ENCODE results near the gene GDPGP1.

GDPGP1 gene

GRCh38 chr15:90200534-90201129 lies 33.4 kb upstream of the GDPGP1 start:
- DNase-seq (ENCODE audit: low spot score): no peak
- H3K27ac Mint-ChIP-seq: peak overlapping the region; percentile 70
- peak overlapping the region; percentile 86 for H3K4me3 Mint-ChIP-seq
- no peaks in the 10 kb centered on the region for H3K9me3 Mint-ChIP-seq
- H3K36me3 Mint-ChIP-seq (ENCODE audit: low read depth): peaks cover 2% of the 10 kb centered on the region
- peaks cover 6% of the 10 kb centered on the region for H3K27me3 Mint-ChIP-seq (ENCODE audit: low read depth)
- H3K4me1 Mint-ChIP-seq (ENCODE audit: low read depth): peaks cover 19% of the 10 kb centered on the region

GRCh38 chr15:90201130-90201943 lies 32.7 kb upstream of the GDPGP1 start, which contains the start of gene SEMA4B:
TSS of gene SEMA4B (plus strand) at chr15:90201330. CDS start at chr15:90201579, 249 bp downstream.
- Mint-ChIP-seq H3K4me3 (peak within 1 kb of the TSS; percentile 86), H3K27me3 (ENCODE audit: low read depth) (peaks cover 6% of the 10 kb centered on the region), H3K9me3 (no peaks in the 10 kb centered on the region), H3K4me1 (ENCODE audit: low read depth) (peaks cover 19% of the 10 kb centered on the region), H3K27ac (peak within 1 kb of the TSS; percentile 70), H3K36me3 (ENCODE audit: low read depth) (peaks cover 2% of the 10 kb centered on the region)
- peak; percentile 73 for DNase-seq (ENCODE audit: low spot score)

GRCh38 chr15:90201944-90202375 lies 32.0 kb upstream of the GDPGP1 start:
- Mint-ChIP-seq H3K36me3 (ENCODE audit: low read depth) (peaks cover 2% of the 10 kb centered on the region), H3K27me3 (ENCODE audit: low read depth) (peaks cover 6% of the 10 kb centered on the region), H3K27ac (peak overlapping the region; percentile 36), H3K4me3 (peak overlapping the region; percentile 83), H3K9me3 (no peaks in the 10 kb centered on the region), H3K4me1 (ENCODE audit: low read depth) (peaks cover 17% of the 10 kb centered on the region)
- no peak for DNase-seq (ENCODE audit: low spot score)

GRCh38 chr15:90202929-90203328 lies 31.1 kb upstream of the GDPGP1 start:
- Mint-ChIP-seq H3K4me3 (peak overlapping the region; percentile 83), H3K4me1 (ENCODE audit: low read depth) (peaks cover 17% of the 10 kb centered on the region), H3K27ac (no peak overlapping the region), H3K9me3 (no peaks in the 10 kb centered on the region), H3K36me3 (ENCODE audit: low read depth) (peaks cover 2% of the 10 kb centered on the region), H3K27me3 (ENCODE audit: low read depth) (peaks cover 6% of the 10 kb centered on the region)
- DNase-seq (ENCODE audit: low spot score): no peak

- no peak for DNase-seq (ENCODE audit: low spot score)
- Mint-ChIP-seq H3K4me1 (ENCODE audit: low read depth) (peaks cover 13% of the 10 kb centered on the region), H3K9me3 (no peaks in the 10 kb centered on the region), H3K27ac (no peak overlapping the region), H3K36me3 (ENCODE audit: low read depth) (peaks cover 2% of the 10 kb centered on the region), H3K4me3 (no peak overlapping the region), H3K27me3 (ENCODE audit: low read depth) (peaks cover 6% of the 10 kb centered on the region)
Observed at GRCh38 chr15:90203473-90203872, 30.5 kb upstream of the GDPGP1 start.

- no peaks in the 10 kb centered on the region for H3K9me3 Mint-ChIP-seq
- H3K4me1 Mint-ChIP-seq (ENCODE audit: low read depth): peaks cover 13% of the 10 kb centered on the region
- no peak for DNase-seq (ENCODE audit: low spot score)
- peaks cover 6% of the 10 kb centered on the region for H3K27me3 Mint-ChIP-seq (ENCODE audit: low read depth)
- no peak overlapping the region for H3K4me3 Mint-ChIP-seq
- H3K27ac Mint-ChIP-seq: no peak overlapping the region
- peaks cover 3% of the 10 kb centered on the region for H3K36me3 Mint-ChIP-seq (ENCODE audit: low read depth)
Observed at GRCh38 chr15:90203922-90204321, 30.1 kb upstream of the GDPGP1 start.

GRCh38 chr15:90205050-90205848 lies 28.8 kb upstream of the GDPGP1 start:
- Mint-ChIP-seq H3K27me3 (ENCODE audit: low read depth) (peaks cover 3% of the 10 kb centered on the region), H3K9me3 (no peaks in the 10 kb centered on the region), H3K27ac (no peak overlapping the region), H3K36me3 (ENCODE audit: low read depth) (peaks cover 10% of the 10 kb centered on the region), H3K4me3 (no peak overlapping the region), H3K4me1 (ENCODE audit: low read depth) (peaks cover 20% of the 10 kb centered on the region)
- no peak for DNase-seq (ENCODE audit: low spot score)

- peaks cover 10% of the 10 kb centered on the region for H3K36me3 Mint-ChIP-seq (ENCODE audit: low read depth)
- H3K4me3 Mint-ChIP-seq: no peak overlapping the region
- H3K4me1 Mint-ChIP-seq (ENCODE audit: low read depth): peaks cover 24% of the 10 kb centered on the region
- no peaks in the 10 kb centered on the region for H3K9me3 Mint-ChIP-seq
- no peak overlapping the region for H3K27ac Mint-ChIP-seq
- H3K27me3 Mint-ChIP-seq (ENCODE audit: low read depth): peaks cover 3% of the 10 kb centered on the region
- DNase-seq (ENCODE audit: low spot score): no peak
Observed at GRCh38 chr15:90205886-90206285, 28.1 kb upstream of the GDPGP1 start.

- H3K27me3 Mint-ChIP-seq (ENCODE audit: low read depth): peaks cover 3% of the 10 kb centered on the region
Observed at GRCh38 chr15:90207252-90207651, 26.8 kb upstream of the GDPGP1 start.

GRCh38 chr15:90208356-90208755 lies 25.7 kb upstream of the GDPGP1 start:
- Mint-ChIP-seq H3K27ac (no peak overlapping the region), H3K4me1 (ENCODE audit: low read depth) (peaks cover 16% of the 10 kb centered on the region), H3K27me3 (ENCODE audit: low read depth) (no peaks in the 10 kb centered on the region), H3K9me3 (no peaks in the 10 kb centered on the region), H3K4me3 (no peak overlapping the region), H3K36me3 (ENCODE audit: low read depth) (peaks cover 10% of the 10 kb centered on the region)
- no peak for DNase-seq (ENCODE audit: low spot score)

More at GRCh38 chr15:90207252-90207651, 26.8 kb upstream of the GDPGP1 start:
- H3K4me1 Mint-ChIP-seq (ENCODE audit: low read depth): peaks cover 23% of the 10 kb centered on the region
- no peaks in the 10 kb centered on the region for H3K9me3 Mint-ChIP-seq
- peaks cover 10% of the 10 kb centered on the region for H3K36me3 Mint-ChIP-seq (ENCODE audit: low read depth)
- no peak for DNase-seq (ENCODE audit: low spot score)
- no peak overlapping the region for H3K27ac Mint-ChIP-seq
- H3K4me3 Mint-ChIP-seq: no peak overlapping the region

- Mint-ChIP-seq H3K4me1 (ENCODE audit: low read depth) (peaks cover 16% of the 10 kb centered on the region), H3K9me3 (no peaks in the 10 kb centered on the region), H3K27ac (peak overlapping the region; percentile 42), H3K36me3 (ENCODE audit: low read depth) (peaks cover 10% of the 10 kb centered on the region), H3K4me3 (no peak overlapping the region), H3K27me3 (ENCODE audit: low read depth) (no peaks in the 10 kb centered on the region)
- peak; percentile 31 for DNase-seq (ENCODE audit: low spot score)
Observed at GRCh38 chr15:90209591-90209990, 24.4 kb upstream of the GDPGP1 start.

GRCh38 chr15:90210593-90210992 lies 23.4 kb upstream of the GDPGP1 start:
- peaks cover 16% of the 10 kb centered on the region for H3K4me1 Mint-ChIP-seq (ENCODE audit: low read depth)

GRCh38 chr15:90211009-90211408 lies 23.0 kb upstream of the GDPGP1 start:
- no peak for DNase-seq (ENCODE audit: low spot score)
- Mint-ChIP-seq H3K36me3 (ENCODE audit: low read depth) (peaks cover 13% of the 10 kb centered on the region), H3K27me3 (ENCODE audit: low read depth) (no peaks in the 10 kb centered on the region), H3K4me1 (ENCODE audit: low read depth) (peaks cover 16% of the 10 kb centered on the region), H3K4me3 (no peak overlapping the region), H3K9me3 (no peaks in the 10 kb centered on the region), H3K27ac (no peak overlapping the region)

More at GRCh38 chr15:90210593-90210992, 23.4 kb upstream of the GDPGP1 start:
- Mint-ChIP-seq H3K9me3 (no peaks in the 10 kb centered on the region), H3K36me3 (ENCODE audit: low read depth) (peaks cover 13% of the 10 kb centered on the region), H3K4me3 (no peak overlapping the region), H3K27me3 (ENCODE audit: low read depth) (no peaks in the 10 kb centered on the region), H3K27ac (no peak overlapping the region)
- DNase-seq (ENCODE audit: low spot score): no peak
